Neural crest cell (in vitro differentiated cells): ENCODE results near the gene STRIP2. TPM values are rescaled to one million over a fixed set of nuclear protein-coding genes. Genes with fewer than 3 reads are reported as not detected.

Experiments used
- DNase-seq: peaks from one replicate; pipeline ENCODE4 v3.0.0; 2021; ENCODE audit warnings: low read depth, mixed read lengths, low spot score
- H3K27ac Mint-ChIP-seq: one replicate; pipeline ENCODE4 v1.8.0; 2021; ENCODE audit warnings: mild to moderate bottlenecking, mixed read lengths; ENCODE audit not compliant: unreplicated experiment
- H3K27me3 Mint-ChIP-seq: 2 replicates; pipeline ENCODE4 v1.8.0; 2021; ENCODE audit warnings: low read depth, mild to moderate bottlenecking, mixed read lengths
- H3K36me3 Mint-ChIP-seq: 2 replicates; pipeline ENCODE4 v1.8.0; 2021; ENCODE audit warnings: low read depth, mild to moderate bottlenecking, mixed read lengths
- H3K4me1 Mint-ChIP-seq: 2 replicates; pipeline ENCODE4 v1.8.0; 2021; ENCODE audit warnings: mixed read lengths
- H3K4me3 Mint-ChIP-seq: one replicate; pipeline ENCODE4 v1.8.0; 2021; ENCODE audit warnings: mild to moderate bottlenecking, mixed read lengths
- H3K9me3 Mint-ChIP-seq: 2 replicates; pipeline ENCODE4 v1.8.0; 2021; ENCODE audit warnings: mixed read lengths
- CTCF ChIP-seq: fragments of 200-600 bp; sonication (generic); conservative IDR thresholded peaks from 2 replicates; pipeline ENCODE4 v1.5.0; 2021; ENCODE audit warnings: antibody characterized with exemption, mild to moderate bottlenecking
- total RNA-seq: library from RNA; stranded (reverse); gene quantifications from 2 replicates; pipeline ENCODE4 v1.2.1, GENCODE V29; 2021

The STRIP2 gene
- total RNA-seq, 1 donor from 2014 or later: 11.6 TPM

- no peak for TF ChIP-seq CTCF
- Mint-ChIP-seq H3K4me3 (peak overlapping the region; percentile 82), H3K9me3 (no peaks in the 10 kb centered on the region), H3K36me3 (no peaks in the 10 kb centered on the region), H3K27me3 (peaks cover 15% of the 10 kb centered on the region), H3K4me1 (peaks cover 6% of the 10 kb centered on the region), H3K27ac (no peak overlapping the region)
- no peak for DNase-seq
Observed at GRCh38 chr7:129499999-129500398, 65.8 kb downstream of the STRIP2 start.

GRCh38 chr7:129501760-129502707 is 67.8 kb downstream of the STRIP2 start, which contains the start of gene SMKR1:
Gene SMKR1 (plus strand): TSS chr7:129502531. CDS start chr7:129502825, 294 bp downstream.
- H3K36me3 Mint-ChIP-seq: no peaks in the 10 kb centered on the region
- DNase-seq: peak; percentile 56
- H3K4me3 Mint-ChIP-seq: peak within 1 kb of the TSS; percentile 88
- no peak for TF ChIP-seq CTCF
- H3K4me1 Mint-ChIP-seq: peaks cover 6% of the 10 kb centered on the region
- H3K9me3 Mint-ChIP-seq: no peaks in the 10 kb centered on the region
- peaks cover 15% of the 10 kb centered on the region for H3K27me3 Mint-ChIP-seq
- H3K27ac Mint-ChIP-seq: no peak within 1 kb of the TSS

GRCh38 chr7:129502708-129503685 is 68.8 kb downstream of the STRIP2 start:
- Mint-ChIP-seq H3K36me3 (no peaks in the 10 kb centered on the region), H3K4me1 (peaks cover 6% of the 10 kb centered on the region), H3K9me3 (no peaks in the 10 kb centered on the region), H3K27ac (no peak overlapping the region), H3K27me3 (peaks cover 15% of the 10 kb centered on the region), H3K4me3 (peak overlapping the region; percentile 88)
- TF ChIP-seq CTCF: peak; percentile 22
- peak; percentile 15 for DNase-seq

- no peak for DNase-seq
- Mint-ChIP-seq H3K9me3 (no peaks in the 10 kb centered on the region), H3K4me1 (peaks cover 6% of the 10 kb centered on the region), H3K27me3 (peaks cover 15% of the 10 kb centered on the region), H3K36me3 (no peaks in the 10 kb centered on the region), H3K4me3 (peak overlapping the region; percentile 88), H3K27ac (no peak overlapping the region)
- no peak for TF ChIP-seq CTCF
Observed at GRCh38 chr7:129503725-129504124, 69.5 kb downstream of the STRIP2 start.

- no peaks in the 10 kb centered on the region for H3K27me3 Mint-ChIP-seq
Observed at GRCh38 chr7:129512192-129512591, 78.0 kb downstream of the STRIP2 start.

More at GRCh38 chr7:129512192-129512591, 78.0 kb downstream of the STRIP2 start:
- no peak for TF ChIP-seq CTCF
- DNase-seq: no peak
- H3K36me3 Mint-ChIP-seq: no peaks in the 10 kb centered on the region
- H3K4me3 Mint-ChIP-seq: no peak overlapping the region
- no peak overlapping the region for H3K27ac Mint-ChIP-seq
- no peaks in the 10 kb centered on the region for H3K4me1 Mint-ChIP-seq
- no peaks in the 10 kb centered on the region for H3K9me3 Mint-ChIP-seq
